Mesendoderm (in vitro differentiated cells): ENCODE results near the gene PLEKHD1.

Source experiments
- DNase-seq: peaks from one replicate; pipeline ENCODE4 v3.0.0; 2013
- H2AK5ac ChIP-seq: 2 replicates; pipeline ENCODE4 v1.6.1; 2013; ENCODE audit warnings: low read length, inconsistent platforms
- H2BK120ac ChIP-seq: 2 replicates; pipeline ENCODE4 v1.6.1; 2013; ENCODE audit warnings: low read depth, mild to moderate bottlenecking, low read length, moderate library complexity, mixed read lengths
- H2BK15ac ChIP-seq: replicated peaks from 2 replicates; pipeline ENCODE4 v1.6.1; 2013; ENCODE audit warnings: low read depth, mild to moderate bottlenecking, moderate library complexity
- H2BK5ac ChIP-seq: 2 replicates; pipeline ENCODE4 v1.6.1; 2013; ENCODE audit warnings: low read length, inconsistent platforms
- H3K18ac ChIP-seq: 2 replicates; pipeline ENCODE4 v1.6.1; 2013; ENCODE audit warnings: mild to moderate bottlenecking, low read length, mixed read lengths
- H3K23ac ChIP-seq: one replicate; pipeline ENCODE4 v1.6.1; 2013; ENCODE audit warnings: low read length
- H3K27ac ChIP-seq: 2 replicates; pipeline ENCODE4 v1.5.1; 2013; ENCODE audit warnings: low read depth, mild to moderate bottlenecking, inconsistent platforms, low read length, moderate library complexity
- H3K27me3 ChIP-seq: 2 replicates; pipeline ENCODE4 v1.6.1; 2013; ENCODE audit warnings: low read length, control low read depth, mild to moderate bottlenecking, inconsistent platforms; ENCODE audit not compliant: insufficient read depth, poor library complexity
- H3K36me3 ChIP-seq: 2 replicates; pipeline ENCODE4 v1.6.1; 2013; ENCODE audit warnings: low read length, inconsistent platforms; ENCODE audit not compliant: control insufficient read depth, insufficient read depth
- H3K4ac ChIP-seq: one replicate; pipeline ENCODE4 v1.6.1; 2013; ENCODE audit warnings: low read depth, mild to moderate bottlenecking, low read length, moderate library complexity
- H3K4me1 ChIP-seq: 2 replicates; pipeline ENCODE4 v1.6.1; 2013; ENCODE audit warnings: low read depth, low read length, inconsistent platforms; ENCODE audit not compliant: control insufficient read depth
- H3K4me2 ChIP-seq: 2 replicates; pipeline ENCODE4 v1.6.1; 2013; ENCODE audit warnings: low read length
- H3K4me3 ChIP-seq: 2 replicates; pipeline ENCODE4 v1.5.1; 2013; ENCODE audit warnings: mild to moderate bottlenecking, low read length
- H3K56ac ChIP-seq: one replicate; pipeline ENCODE4 v1.6.1; 2013; ENCODE audit warnings: low read length
- H3K79me1 ChIP-seq: 2 replicates; pipeline ENCODE4 v1.6.1; 2013; ENCODE audit warnings: low read length, inconsistent platforms
- H3K79me2 ChIP-seq: 2 replicates; pipeline ENCODE4 v1.6.1; 2013; ENCODE audit warnings: mild to moderate bottlenecking, low read length; ENCODE audit not compliant: control insufficient read depth, insufficient read depth
- H3K9ac ChIP-seq: 2 replicates; pipeline ENCODE4 v1.6.1; 2013; ENCODE audit warnings: low read length, inconsistent platforms
- H4K5ac ChIP-seq: one replicate; pipeline ENCODE4 v1.6.1; 2013; ENCODE audit warnings: low read length
- H4K8ac ChIP-seq: one replicate; pipeline ENCODE4 v1.6.1; 2013; ENCODE audit warnings: low read depth, mild to moderate bottlenecking, control low read depth, low read length, moderate library complexity
- WGBS: extraction: QIAGEN DNeasy Blood & Tissue Kit; methylation state at CpG from one replicate; pipeline ENCODE4 v1.1.7; 2013; ENCODE audit warnings: low lambda C conversion rate, missing lambda C conversion rate; ENCODE audit not compliant: insufficient coverage; ENCODE audit errors: extremely low coverage; 5-methylcytosine and 5-hydroxymethylcytosine counted together

PLEKHD1 gene

GRCh38 chr14:69531135-69531534, 46.6 kb downstream of the PLEKHD1 start:
- no CpG with 5 or more reads among the region's 3 CpGs for WGBS
- Histone ChIP-seq H3K36me3 (no peaks in the 10 kb centered on the region), H3K23ac (no peak overlapping the region), H3K4me1 (no peaks in the 10 kb centered on the region), H3K4me3 (no peak overlapping the region), H2BK120ac (no peak overlapping the region), H2AK5ac (no peak overlapping the region), H3K18ac (no peak overlapping the region), H2BK15ac (no peak overlapping the region), H4K8ac (no peak overlapping the region), H3K4me2 (no peak overlapping the region), H3K27me3 (no peaks in the 10 kb centered on the region), H3K9ac (no peak overlapping the region), H3K79me1 (no peaks in the 10 kb centered on the region), H3K4ac (no peak overlapping the region), H2BK5ac (no peak overlapping the region), H4K5ac (no peak overlapping the region), H3K79me2 (no peaks in the 10 kb centered on the region), H3K27ac (no peak overlapping the region), H3K56ac (no peak overlapping the region)
- no peak for DNase-seq

GRCh38 chr14:69532561-69533340, 48.2 kb downstream of the PLEKHD1 start:
- no peak overlapping the region for H2BK15ac ChIP-seq
- H3K36me3 ChIP-seq, result no peaks in the 10 kb centered on the region
- no peak for DNase-seq
- H3K27ac ChIP-seq, result no peak overlapping the region
- H4K5ac ChIP-seq, result no peak overlapping the region
- no peak overlapping the region for H2BK5ac ChIP-seq
- WGBS, result no CpG with 5 or more reads among the region's 3 CpGs
- no peak overlapping the region for H3K23ac ChIP-seq
- H3K9ac ChIP-seq, result no peak overlapping the region
- H4K8ac ChIP-seq, result no peak overlapping the region
- H3K4me1 ChIP-seq, result no peaks in the 10 kb centered on the region
- H3K4ac ChIP-seq, result no peak overlapping the region
- H3K27me3 ChIP-seq, result no peaks in the 10 kb centered on the region
- no peak overlapping the region for H3K18ac ChIP-seq
- no peak overlapping the region for H3K4me3 ChIP-seq
- H2BK120ac ChIP-seq, result no peak overlapping the region
- H3K4me2 ChIP-seq, result no peak overlapping the region
- no peaks in the 10 kb centered on the region for H3K79me2 ChIP-seq
- no peak overlapping the region for H3K56ac ChIP-seq
- H2AK5ac ChIP-seq, result no peak overlapping the region
- no peaks in the 10 kb centered on the region for H3K79me1 ChIP-seq

- no peak overlapping the region for H3K9ac ChIP-seq
- no peak overlapping the region for H3K56ac ChIP-seq
- H3K36me3 ChIP-seq, result no peaks in the 10 kb centered on the region
- H3K79me1 ChIP-seq, result no peaks in the 10 kb centered on the region
- H3K27me3 ChIP-seq, result no peaks in the 10 kb centered on the region
- no peak overlapping the region for H3K27ac ChIP-seq
- no peak overlapping the region for H2BK5ac ChIP-seq
- no peak overlapping the region for H4K5ac ChIP-seq
- no peak overlapping the region for H2AK5ac ChIP-seq
- H2BK15ac ChIP-seq, result no peak overlapping the region
- no peak overlapping the region for H3K4me3 ChIP-seq
- no peaks in the 10 kb centered on the region for H3K4me1 ChIP-seq
- no peak overlapping the region for H3K18ac ChIP-seq
- DNase-seq, result peak; percentile 87
- H2BK120ac ChIP-seq, result no peak overlapping the region
- H3K4me2 ChIP-seq, result no peak overlapping the region
- no peak overlapping the region for H4K8ac ChIP-seq
- no peak overlapping the region for H3K23ac ChIP-seq
- no peaks in the 10 kb centered on the region for H3K79me2 ChIP-seq
- WGBS, result no CpG with 5 or more reads among the region's 4 CpGs
- no peak overlapping the region for H3K4ac ChIP-seq
These were observed 50.8 kb downstream of the PLEKHD1 start for GRCh38 chr14:69535230-69535848.

GRCh38 chr14:69536971-69537370, 52.4 kb downstream of the PLEKHD1 start:
- no peak overlapping the region for H2BK5ac ChIP-seq
- no peaks in the 10 kb centered on the region for H3K36me3 ChIP-seq
- H4K8ac ChIP-seq, result no peak overlapping the region
- H4K5ac ChIP-seq, result no peak overlapping the region
- no peak overlapping the region for H3K4me3 ChIP-seq
- no peak overlapping the region for H3K23ac ChIP-seq
- no peak overlapping the region for H3K4me2 ChIP-seq
- no peak for DNase-seq
- H3K9ac ChIP-seq, result no peak overlapping the region
- no peaks in the 10 kb centered on the region for H3K27me3 ChIP-seq
- no peak overlapping the region for H2AK5ac ChIP-seq
- no peak overlapping the region for H3K56ac ChIP-seq
- no peak overlapping the region for H3K4ac ChIP-seq
- H3K79me1 ChIP-seq, result no peaks in the 10 kb centered on the region
- H3K79me2 ChIP-seq, result no peaks in the 10 kb centered on the region
- no peaks in the 10 kb centered on the region for H3K4me1 ChIP-seq
- H2BK15ac ChIP-seq, result no peak overlapping the region
- no peak overlapping the region for H3K18ac ChIP-seq
- H3K27ac ChIP-seq, result no peak overlapping the region
- no peak overlapping the region for H2BK120ac ChIP-seq

GRCh38 chr14:69537900-69538299, 53.4 kb downstream of the PLEKHD1 start:
- Histone ChIP-seq H3K23ac (no peak overlapping the region), H3K27ac (no peak overlapping the region), H3K27me3 (no peaks in the 10 kb centered on the region), H3K18ac (no peak overlapping the region), H3K4me2 (no peak overlapping the region), H3K36me3 (no peaks in the 10 kb centered on the region), H3K79me2 (no peaks in the 10 kb centered on the region), H3K79me1 (no peaks in the 10 kb centered on the region), H2BK15ac (no peak overlapping the region), H2BK120ac (no peak overlapping the region), H2AK5ac (no peak overlapping the region), H4K5ac (no peak overlapping the region), H3K56ac (no peak overlapping the region), H3K4me1 (no peaks in the 10 kb centered on the region), H3K4ac (no peak overlapping the region), H3K4me3 (no peak overlapping the region), H4K8ac (no peak overlapping the region), H3K9ac (no peak overlapping the region), H2BK5ac (no peak overlapping the region)
- no CpG with 5 or more reads among the region's 1 CpG for WGBS
- DNase-seq, result no peak

GRCh38 chr14:69538766-69539165, 54.2 kb downstream of the PLEKHD1 start:
- WGBS, result no CpG with 5 or more reads among the region's 1 CpG
- Histone ChIP-seq H3K56ac (no peak overlapping the region), H4K8ac (no peak overlapping the region), H2BK120ac (no peak overlapping the region), H3K79me1 (no peaks in the 10 kb centered on the region), H3K4me1 (no peaks in the 10 kb centered on the region), H2BK5ac (no peak overlapping the region), H2BK15ac (no peak overlapping the region), H3K27me3 (no peaks in the 10 kb centered on the region), H3K4me2 (no peak overlapping the region), H3K18ac (no peak overlapping the region), H2AK5ac (no peak overlapping the region), H4K5ac (no peak overlapping the region), H3K9ac (no peak overlapping the region), H3K27ac (no peak overlapping the region), H3K36me3 (no peaks in the 10 kb centered on the region), H3K4ac (no peak overlapping the region), H3K79me2 (no peaks in the 10 kb centered on the region), H3K4me3 (no peak overlapping the region), H3K23ac (no peak overlapping the region)
- no peak for DNase-seq
